CD4-positive, alpha-beta T cell (primary cell): ENCODE results near the gene DNAAF5. TPM values are rescaled to one million over a fixed set of nuclear protein-coding genes. Genes with fewer than 3 reads are reported as not detected.

Experiments used
- ATAC-seq: fragments of 200-7000 bp; cut with Tn5 transposase; one replicate; pipeline ENCODE4 v1.10.0; 2022; ENCODE audit warnings: mild to moderate bottlenecking; ENCODE audit not compliant: poor library complexity
- CTCF ChIA-PET: fragments of 350-600 bp; sonication (Branson Sonifier 250); formaldehyde crosslinking; loops from one replicate; lab custom pipeline; 2021; ENCODE audit warnings: antibody characterized with exemption, inconsistent platforms; lab: Charles Lee
- POLR2A ChIA-PET: fragments of 350-600 bp; sonication (Branson Sonifier 250); formaldehyde crosslinking; loops from one replicate; lab custom pipeline; 2021; ENCODE audit warnings: antibody characterized with exemption, inconsistent platforms; lab: Charles Lee
- DNase-seq, 14 experiments: peaks; one replicate each; pipeline ENCODE4 v3.0.0-alpha.2; 2013 to 2020; ENCODE audit warnings: mixed read lengths in 2 of 14
- H3K27ac ChIP-seq, 2 donors: one replicate each; pipeline versions ENCODE4 v1.5.1 to v1.7.0; 2013; ENCODE audit warnings: low read length in 2 of 2, low read depth in 1 of 2, mild to moderate bottlenecking in 1 of 2
- H3K27me3 ChIP-seq, 2 experiments: 1 replicate in 1 of 2; 2 replicates in 1 of 2; pipeline versions ENCODE4 v1.6.1 to v1.7.0; 2013; ENCODE audit warnings: low read length in 2 of 2, control low read depth in 1 of 2, mild to moderate bottlenecking in 1 of 2, moderate library complexity in 1 of 2; ENCODE audit not compliant: insufficient read depth in 2 of 2, control insufficient read depth in 1 of 2
- H3K36me3 ChIP-seq: one replicate; pipeline ENCODE4 v1.6.1; 2013; ENCODE audit warnings: low read length, control low read depth; ENCODE audit not compliant: insufficient read depth
- H3K4me1 ChIP-seq: one replicate; pipeline ENCODE4 v1.6.1; 2013; ENCODE audit warnings: low read length, control low read depth; ENCODE audit not compliant: insufficient read depth
- H3K4me3 ChIP-seq: one replicate; pipeline ENCODE4 v1.5.1; 2013; ENCODE audit warnings: mild to moderate bottlenecking, low read length, moderate library complexity
- H3K9me3 ChIP-seq, 2 experiments: 1 replicate in 1 of 2; 2 replicates in 1 of 2; pipeline versions ENCODE4 v1.6.1 to v1.7.0; 2013; ENCODE audit warnings: low read length in 2 of 2, mild to moderate bottlenecking in 2 of 2, control low read depth in 1 of 2, moderate library complexity in 1 of 2; ENCODE audit not compliant: control insufficient read depth in 1 of 2, insufficient read depth in 1 of 2
- H3K27ac Mint-ChIP-seq: one replicate; pipeline ENCODE4 v1.8.0; 2020; ENCODE audit warnings: mixed read lengths
- H3K27me3 Mint-ChIP-seq: one replicate; pipeline ENCODE4 v1.8.0; 2021; ENCODE audit warnings: mixed read lengths
- H3K36me3 Mint-ChIP-seq: one replicate; pipeline ENCODE4 v1.8.0; 2021; ENCODE audit warnings: low read depth, mixed read lengths
- H3K4me1 Mint-ChIP-seq: one replicate; pipeline ENCODE4 v1.8.0; 2021; ENCODE audit warnings: low read depth, mixed read lengths
- H3K4me3 Mint-ChIP-seq: one replicate; pipeline ENCODE4 v1.8.0; 2020; ENCODE audit warnings: mild to moderate bottlenecking, mixed read lengths
- H3K9me3 Mint-ChIP-seq: one replicate; pipeline ENCODE4 v1.8.0; 2020; ENCODE audit warnings: mixed read lengths
- CTCF ChIP-seq: fragments of 200-600 bp; IDR thresholded peaks from one replicate; pipeline ENCODE4 v1.8.0; 2022; ENCODE audit warnings: antibody characterized with exemption, mild to moderate bottlenecking
- intact Hi-C, 2 experiments: fragments of 100-400 bp; cut with DNase I in 1 of 2; cut with micrococcal nuclease in 1 of 2; formaldehyde crosslinking; loops; one replicate each; pipeline versions ENCODE4 v1.15.1 to v1.9.0; 2023 to 2025; cut with DNase I, micrococcal nuclease
- total RNA-seq, 174 experiments: library from RNA in 2 of 174; stranded (reverse) in 2 of 174; gene quantifications; one replicate each; pipeline ENCODE4 v1.2.3 and lab custom pipeline; 2021 to 2026

The DNAAF5 gene
- total RNA-seq, 2 experiments from 2014 or later: 4.8 to 6.1 TPM

DNA sequence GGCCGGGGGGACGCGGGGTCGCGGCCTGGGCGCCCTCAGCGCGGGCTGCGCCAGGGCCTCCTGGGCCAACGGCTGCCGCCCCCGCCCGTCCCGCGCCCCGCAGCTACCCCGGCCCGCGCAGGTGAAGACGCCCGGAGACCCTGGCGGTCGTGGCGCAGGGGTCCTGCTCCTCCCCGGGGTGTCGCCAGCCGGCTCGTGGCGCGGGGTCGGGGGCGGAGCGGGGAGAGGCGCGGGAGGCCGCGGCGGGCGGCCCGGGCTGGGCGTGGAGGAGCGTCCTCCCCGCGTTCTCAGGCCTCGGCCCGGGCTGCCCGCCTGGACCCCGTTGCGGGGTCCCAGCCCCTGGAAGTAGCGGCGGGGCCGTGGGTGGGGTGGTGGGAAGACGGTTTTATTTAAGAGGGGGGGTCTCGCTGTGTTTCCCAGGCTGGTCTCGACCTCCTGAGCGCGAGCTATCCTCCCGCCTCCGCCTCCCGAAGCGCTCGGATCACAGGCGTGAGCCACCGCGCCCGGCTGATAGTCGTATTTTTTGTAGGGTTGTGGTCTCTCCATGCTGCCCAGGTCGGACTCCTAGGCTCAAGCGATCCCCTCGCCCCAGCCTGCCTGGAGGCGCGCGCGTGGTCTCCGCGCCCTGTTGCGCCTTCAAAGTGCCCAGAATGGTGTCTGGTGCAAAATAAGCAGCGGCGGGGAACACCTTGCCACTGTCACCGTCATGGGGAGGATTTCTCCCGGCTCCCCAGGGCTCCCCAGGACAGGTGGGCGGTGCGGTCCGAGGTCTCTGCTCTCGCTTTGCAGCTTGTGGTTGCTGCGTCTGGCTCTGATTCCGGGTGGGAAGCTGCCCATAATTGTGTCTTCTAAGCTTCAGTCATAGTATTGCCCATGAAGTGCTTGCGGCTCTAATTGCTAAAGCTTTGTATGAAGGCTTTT, 90.5 kb downstream of the DNAAF5 start:
- ATAC-seq: no peak
- POLR2A ChIA-PET: interaction anchor here (1.0 to 3.2 kb wide), 5 partner anchors 16 to 106 kb away, joined by 3 to 34 read pairs (median 5); partner anchors contain the start of genes GET4 and SUN1
- Histone ChIP-seq H3K4me3 (peak overlapping the region; percentile 82), H3K9me3 (no peaks in the 10 kb centered on the region), H3K27ac (peak overlapping the region in 1 of 2 donors; percentile 21), H3K4me1 (peaks cover 50% of the 10 kb centered on the region), H3K27me3 (no peaks in the 10 kb centered on the region), H3K36me3 (peaks cover 5% of the 10 kb centered on the region)
- H3K9me3 Mint-ChIP-seq: no peaks in the 10 kb centered on the region
- peak overlapping the region; percentile 98 for H3K27ac Mint-ChIP-seq
- H3K4me1 Mint-ChIP-seq: peaks cover 70% of the 10 kb centered on the region
- peak in 8 of 14 experiments; percentile 11 to 64 (median 38) for DNase-seq
- no peaks in the 10 kb centered on the region for H3K27me3 Mint-ChIP-seq
- H3K36me3 Mint-ChIP-seq: peaks cover 37% of the 10 kb centered on the region
- intact Hi-C loops: loop anchor here (1.0 to 10.0 kb wide), 5 partner anchors 15 to 228 kb away; partner anchors contain the start of genes SUN1 (in 2 of the 2), GET4 (in 1 of the 2) and GPR146 (in 1 of the 2)
- no peak for TF ChIP-seq CTCF
- peak overlapping the region; percentile 99 for H3K4me3 Mint-ChIP-seq
- CTCF ChIA-PET: interaction anchor here (1.2 to 2.0 kb wide), 3 partner anchors 15 to 57 kb away, joined by 3 to 6 read pairs (median 6); partner anchors contain the start of gene SUN1

GRCh38 chr7:818031-818699, 91.7 kb downstream of the DNAAF5 start:
- no peaks in the 10 kb centered on the region for H3K9me3 ChIP-seq
- peaks cover 42% of the 10 kb centered on the region for H3K4me1 ChIP-seq
- CTCF ChIA-PET: interaction anchor here (1.5 to 2.0 kb wide), 2 partner anchors 14 to 55 kb away, joined by 6 read pairs; partner anchors contain the start of gene SUN1
- no peak overlapping the region for H3K4me3 ChIP-seq
- H3K36me3 ChIP-seq: peaks cover 12% of the 10 kb centered on the region
- H3K27ac ChIP-seq: no peak overlapping the region
- POLR2A ChIA-PET: interaction anchor here (2.8 to 3.2 kb wide), 2 partner anchors 15 to 58 kb away, joined by 21 to 34 read pairs; partner anchors contain the start of genes GET4 and SUN1
- H3K4me1 Mint-ChIP-seq: peaks cover 70% of the 10 kb centered on the region
- H3K36me3 Mint-ChIP-seq: peaks cover 49% of the 10 kb centered on the region
- DNase-seq (peak in 3 of 14 experiments; percentile 8 to 44 (median 40)), ATAC-seq (no peak)
- peak overlapping the region; percentile 99 for H3K4me3 Mint-ChIP-seq
- no peaks in the 10 kb centered on the region for H3K27me3 Mint-ChIP-seq
- intact Hi-C loops: loop anchor here (1.0 to 10.0 kb wide), 3 partner anchors 11 to 227 kb away; partner anchors contain the start of genes GET4 (in 1 of the 2) and GPR146 (in 1 of the 2)
- peak; percentile 43 for TF ChIP-seq CTCF
- H3K27me3 ChIP-seq: no peaks in the 10 kb centered on the region
- peak overlapping the region; percentile 98 for H3K27ac Mint-ChIP-seq
- H3K9me3 Mint-ChIP-seq: no peaks in the 10 kb centered on the region

GRCh38 chr7:820341-820740, 93.8 kb downstream of the DNAAF5 start:
- ChIA-PET POLR2A (interaction anchor here (0.7 kb wide), 1 partner anchor 11 kb away, joined by 3 read pairs; no protein-coding TSS in a partner anchor), CTCF (interaction anchor here (0.7 kb wide), 1 partner anchor 52 kb away, joined by 3 read pairs; no protein-coding TSS in a partner anchor)
- H3K4me3 Mint-ChIP-seq: peak overlapping the region; percentile 34
- DNase-seq (no peak), ATAC-seq (no peak)
- no peaks in the 10 kb centered on the region for H3K9me3 ChIP-seq
- no peak overlapping the region for H3K4me3 ChIP-seq
- no peaks in the 10 kb centered on the region for H3K9me3 Mint-ChIP-seq
- peaks cover 64% of the 10 kb centered on the region for H3K36me3 Mint-ChIP-seq
- peaks cover 21% of the 10 kb centered on the region for H3K36me3 ChIP-seq
- H3K4me1 Mint-ChIP-seq: peaks cover 70% of the 10 kb centered on the region
- intact Hi-C loops: no loop called here
- H3K27ac Mint-ChIP-seq: peak overlapping the region; percentile 43
- H3K27ac ChIP-seq: no peak overlapping the region
- H3K27me3 Mint-ChIP-seq: no peaks in the 10 kb centered on the region
- peaks cover 32% of the 10 kb centered on the region for H3K4me1 ChIP-seq
- TF ChIP-seq CTCF: no peak
- no peaks in the 10 kb centered on the region for H3K27me3 ChIP-seq
